Dermis blood vessel endothelial cell (primary cell): ENCODE data around the gene SLC29A4. TPM values are rescaled to one million over a fixed set of nuclear protein-coding genes. Genes with fewer than 3 reads are reported as not detected.
"Not testable (repeated sequence)": the region's sequence is repeated elsewhere in the genome, so short reads cannot be mapped to it uniquely, and the experiment has no call there.

Experiments
- DNase-seq: peaks from one replicate; pipeline ENCODE4 v3.0.0; 2010
- total RNA-seq: library from RNA; depleted of rRNA; stranded (reverse); fragments of >200 nt; gene quantifications from 2 replicates; pipeline ENCODE4 v1.2.3, GENCODE V29; 2014

The SLC29A4 gene
- total RNA-seq = 1.0 and 2.7 TPM in 2 replicates

DNA sequence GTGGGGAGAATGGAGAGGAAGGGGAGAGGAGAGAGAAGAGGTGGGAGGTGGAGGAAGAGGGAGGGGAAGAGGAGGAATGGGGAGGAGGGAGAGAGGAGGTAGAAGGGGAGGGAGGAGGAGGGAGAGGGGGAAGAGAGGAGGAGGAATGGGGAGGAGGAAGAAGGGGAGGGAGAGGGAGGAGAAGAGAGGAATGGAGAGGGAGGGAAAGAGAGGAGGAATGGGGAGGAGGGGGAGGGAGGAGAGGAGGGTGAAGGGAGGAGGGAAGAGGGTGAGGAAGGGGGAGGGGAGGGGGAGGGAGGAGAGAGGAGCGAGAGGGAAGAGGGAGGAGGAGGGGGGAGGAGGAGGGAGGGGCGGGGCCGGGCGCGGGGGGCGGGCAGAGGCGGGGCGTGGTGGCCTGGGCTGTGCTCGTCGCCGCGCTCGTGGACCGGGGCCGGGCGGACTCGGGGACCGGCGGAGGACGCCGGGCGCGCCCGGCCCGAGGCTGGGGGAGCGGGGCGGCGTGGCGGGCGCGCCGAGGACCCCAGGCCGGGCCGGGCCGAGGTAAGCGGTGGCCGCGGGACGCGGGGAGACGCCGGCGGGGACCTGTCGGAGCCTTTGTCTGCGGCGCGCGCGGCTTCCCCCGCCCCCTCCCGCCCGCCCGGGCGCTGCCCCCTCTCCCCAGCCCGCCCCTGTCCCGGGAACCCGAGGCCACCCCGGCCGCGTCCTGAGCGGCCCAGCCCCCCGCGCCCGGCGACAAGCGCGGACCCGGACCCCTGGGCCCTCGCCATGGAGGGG is at the start of gene SLC29A4:
SLC29A4 (plus strand) TSS at position 401 of the 774 bp plus-strand sequence. CDS start 4,874 bp downstream, outside the sequence.
- DNase-seq = peak; percentile 19

GRCh38 chr7:5234852-5235831 is 47.6 kb upstream of the SLC29A4 start:
- DNase-seq = no peak

DNA sequence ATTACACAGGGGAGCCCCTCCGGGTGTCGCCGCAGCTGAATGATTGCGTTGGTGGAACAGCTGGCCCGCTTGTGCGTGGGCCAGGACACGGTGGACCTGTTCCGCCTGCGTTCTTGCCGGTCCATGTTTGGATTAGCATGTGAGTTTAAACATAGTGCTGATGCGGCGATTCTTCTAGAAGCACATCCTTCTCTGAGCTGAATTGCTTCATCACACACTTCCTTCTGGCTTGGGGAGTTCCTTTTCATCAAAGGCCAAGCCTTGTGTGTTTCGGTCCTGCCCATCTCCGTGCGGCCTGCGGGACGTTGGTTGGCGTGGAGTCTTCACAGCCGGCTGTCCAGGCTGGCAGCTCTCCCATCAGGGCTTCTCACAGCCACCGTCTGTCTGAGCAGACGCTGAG is 45.5 kb upstream of the SLC29A4 start:
- DNase-seq = no peak

- DNase-seq = no peak
Measured at GRCh38 chr7:5238500-5238899, 44.2 kb upstream of the SLC29A4 start.

GRCh38 chr7:5243261-5243660 is 39.5 kb upstream of the SLC29A4 start:
- DNase-seq = no peak

GRCh38 chr7:5248201-5248885 is 34.4 kb upstream of the SLC29A4 start:
- no peak for DNase-seq

DNA sequence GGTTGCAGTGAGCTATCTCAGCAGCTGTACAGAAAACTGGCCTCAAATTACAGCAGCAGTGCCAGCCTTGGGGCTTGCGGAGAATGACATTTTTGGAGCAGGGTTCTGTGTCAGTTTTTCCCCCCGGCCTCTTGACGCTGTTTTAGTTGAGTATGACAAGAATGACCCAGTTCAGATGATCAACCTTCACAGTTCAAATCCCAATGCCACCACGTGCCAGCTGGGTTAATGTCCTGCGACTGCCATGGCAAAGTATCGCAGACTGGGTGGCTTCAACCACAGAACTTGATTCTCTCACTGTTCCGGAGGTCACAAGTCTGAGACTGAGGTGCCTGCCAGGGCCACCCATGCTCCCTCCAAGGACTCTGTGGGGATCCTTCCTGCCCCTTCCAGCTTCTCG is 32.0 kb upstream of the SLC29A4 start:
- not testable (repeated sequence) for DNase-seq

DNA sequence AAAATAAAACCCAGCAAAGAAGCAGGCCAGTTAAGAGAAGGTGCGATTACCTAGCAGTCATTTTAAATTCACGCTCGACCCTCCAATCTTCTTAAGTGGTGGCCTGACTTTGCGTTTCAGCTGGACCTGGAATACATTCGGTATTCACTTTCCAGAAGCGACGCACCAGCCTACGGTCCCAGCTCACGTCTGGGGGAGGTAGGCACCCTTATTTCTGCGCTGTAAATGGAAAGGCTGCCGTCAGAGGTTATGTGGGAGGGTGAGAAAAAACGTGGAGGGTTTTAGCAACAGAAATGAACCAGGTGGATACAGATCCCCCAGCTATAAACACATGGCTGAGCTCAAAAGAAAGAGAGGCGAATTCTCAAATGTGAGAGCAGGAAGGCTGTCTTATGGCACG is 29.2 kb upstream of the SLC29A4 start:
- DNase-seq = not testable (repeated sequence)

- DNase-seq = not testable (repeated sequence)
Measured at GRCh38 chr7:5254371-5254770, 28.4 kb upstream of the SLC29A4 start.

DNA sequence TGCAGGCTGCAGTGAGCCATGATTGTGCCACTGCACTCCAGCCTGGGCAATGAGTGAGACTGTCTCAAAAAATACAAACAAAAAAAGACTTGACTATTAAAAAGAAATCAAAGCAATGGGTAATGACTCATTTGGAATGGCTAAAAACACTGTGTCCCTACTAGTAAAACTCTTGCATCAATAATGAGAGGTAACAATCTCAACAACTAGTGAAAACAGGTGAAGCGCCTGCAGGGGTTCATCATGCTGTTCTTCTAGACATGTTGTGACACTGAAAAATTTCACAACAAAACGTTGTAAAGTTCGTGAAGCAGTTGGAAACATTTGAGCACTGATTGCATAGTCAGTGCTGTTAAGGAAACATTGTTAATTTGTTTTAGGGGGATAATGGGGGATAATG is 26.9 kb upstream of the SLC29A4 start:
- no peak for DNase-seq

DNA sequence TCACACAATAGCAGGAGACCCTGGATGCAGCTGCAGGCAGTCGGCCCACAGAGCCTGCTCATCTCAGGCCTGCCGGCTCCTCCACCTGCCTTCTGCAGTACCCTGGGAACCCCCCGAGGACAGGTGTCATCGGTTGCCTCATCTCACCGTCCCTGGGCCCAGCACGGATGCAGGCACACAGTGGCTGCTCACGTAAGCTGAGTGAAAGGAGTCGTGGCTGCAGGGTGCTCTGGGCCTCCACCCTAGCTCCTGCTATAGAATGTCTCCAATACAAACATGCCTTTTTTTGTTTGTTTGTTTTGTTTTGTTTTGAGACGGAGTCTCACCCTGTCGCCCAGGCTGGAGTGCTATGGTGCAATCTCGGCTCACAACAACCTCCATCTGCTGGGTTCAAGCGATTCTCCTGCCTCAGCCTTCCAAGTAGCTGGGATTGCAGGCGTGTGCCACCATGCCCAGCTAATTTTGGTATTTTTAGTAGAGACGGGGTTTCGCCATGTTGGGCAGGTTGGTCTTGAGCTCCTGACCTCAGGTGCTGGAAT is 22.1 kb upstream of the SLC29A4 start:
- DNase-seq = not testable (repeated sequence)

- DNase-seq = not testable (repeated sequence)
Measured at GRCh38 chr7:5263066-5263465, 19.7 kb upstream of the SLC29A4 start.

GRCh38 chr7:5265320-5266190 is 17.2 kb upstream of the SLC29A4 start:
- DNase-seq = no peak

DNA sequence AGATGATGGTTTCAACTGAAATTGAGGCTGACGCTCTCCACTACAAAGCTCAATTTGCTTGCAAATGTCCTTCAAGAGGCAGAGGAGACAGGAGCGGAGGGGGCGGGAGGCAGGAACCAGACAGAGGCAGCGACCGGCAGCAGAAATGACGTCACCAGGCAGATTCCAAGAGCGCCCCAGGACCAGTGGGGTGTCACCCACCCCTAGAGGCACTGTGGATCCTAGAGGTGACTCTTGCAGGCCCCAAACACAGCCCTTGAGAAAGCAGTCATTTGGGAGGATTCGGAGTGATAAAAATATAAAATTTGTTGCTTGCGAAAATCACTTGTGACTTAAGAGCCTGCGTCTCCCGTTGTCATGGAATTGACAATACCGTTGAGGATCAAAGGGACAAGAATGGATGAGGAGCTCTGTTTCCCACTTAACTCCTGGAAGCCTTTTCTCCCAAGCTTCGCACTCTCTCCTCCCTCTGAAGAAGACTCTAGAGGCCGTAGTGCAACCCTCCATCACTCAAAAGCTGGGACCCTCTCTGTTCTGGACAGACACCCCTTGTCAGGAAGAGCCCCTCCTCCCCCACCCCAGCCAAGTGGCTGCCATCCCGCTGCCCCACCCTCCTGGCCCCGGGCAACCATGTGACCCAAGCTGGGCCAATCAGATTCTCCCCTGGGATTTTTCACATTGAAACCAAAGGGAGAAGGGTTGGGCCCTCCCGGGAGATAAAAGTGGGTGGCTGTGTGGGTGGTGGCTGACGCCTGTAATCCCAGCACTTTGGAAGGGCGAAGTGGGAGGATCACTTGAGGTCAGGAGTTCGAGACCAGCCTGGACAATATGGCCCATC is 16.3 kb upstream of the SLC29A4 start:
- DNase-seq = no peak

DNA sequence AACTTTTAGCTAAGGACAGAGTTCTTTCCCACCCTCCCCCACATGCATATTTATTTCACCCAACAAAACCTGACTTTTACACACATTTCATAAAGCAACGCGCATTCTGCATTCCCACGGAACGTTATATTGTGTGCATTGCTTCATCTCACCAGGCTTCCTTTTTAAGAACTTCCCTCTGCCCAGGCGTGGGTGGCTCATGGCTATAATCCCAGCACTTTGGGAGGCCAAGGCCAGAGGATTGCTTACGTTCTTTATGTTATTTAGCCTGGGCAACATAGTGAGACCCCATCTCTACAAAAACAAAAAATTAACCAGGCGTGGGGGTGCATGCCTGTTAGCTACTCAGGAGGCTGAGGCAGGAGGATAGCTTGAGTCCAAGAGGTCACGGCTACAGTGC is 14.9 kb upstream of the SLC29A4 start:
- DNase-seq = not testable (repeated sequence)

DNA sequence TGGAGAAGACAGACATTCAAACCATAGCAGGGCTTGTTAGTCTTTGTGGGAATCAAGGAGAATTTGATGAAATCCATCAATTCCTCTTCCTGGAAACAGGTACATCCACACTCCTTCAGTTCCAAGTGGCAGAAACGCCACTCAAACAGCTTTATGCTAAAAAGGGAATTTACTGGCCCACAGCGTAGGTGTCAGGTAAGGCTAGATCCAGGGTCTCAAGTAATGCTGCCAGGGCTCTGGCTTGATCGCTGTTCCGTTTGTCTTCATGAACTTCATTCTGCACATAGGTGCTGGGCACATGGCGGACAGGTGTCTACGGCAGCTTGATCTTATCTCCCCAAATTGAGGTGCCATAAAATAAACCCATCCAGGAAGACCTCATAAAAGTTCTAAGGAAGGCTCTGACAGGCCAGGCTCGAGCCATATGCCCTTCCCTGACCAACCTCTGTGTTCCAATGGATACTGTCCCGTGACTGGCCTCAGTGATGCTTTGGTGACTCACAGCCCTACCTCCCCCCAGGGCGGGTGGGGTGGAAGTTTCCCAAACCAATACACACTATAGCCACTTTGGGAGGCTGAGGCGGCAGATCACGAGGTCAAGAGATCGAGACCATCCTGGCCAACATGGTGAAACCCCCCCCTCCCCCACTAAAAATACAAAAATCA is 12.6 kb upstream of the SLC29A4 start:
- not testable (repeated sequence) for DNase-seq

GRCh38 chr7:5270788-5271187 is 12.0 kb upstream of the SLC29A4 start:
- no peak for DNase-seq

DNA sequence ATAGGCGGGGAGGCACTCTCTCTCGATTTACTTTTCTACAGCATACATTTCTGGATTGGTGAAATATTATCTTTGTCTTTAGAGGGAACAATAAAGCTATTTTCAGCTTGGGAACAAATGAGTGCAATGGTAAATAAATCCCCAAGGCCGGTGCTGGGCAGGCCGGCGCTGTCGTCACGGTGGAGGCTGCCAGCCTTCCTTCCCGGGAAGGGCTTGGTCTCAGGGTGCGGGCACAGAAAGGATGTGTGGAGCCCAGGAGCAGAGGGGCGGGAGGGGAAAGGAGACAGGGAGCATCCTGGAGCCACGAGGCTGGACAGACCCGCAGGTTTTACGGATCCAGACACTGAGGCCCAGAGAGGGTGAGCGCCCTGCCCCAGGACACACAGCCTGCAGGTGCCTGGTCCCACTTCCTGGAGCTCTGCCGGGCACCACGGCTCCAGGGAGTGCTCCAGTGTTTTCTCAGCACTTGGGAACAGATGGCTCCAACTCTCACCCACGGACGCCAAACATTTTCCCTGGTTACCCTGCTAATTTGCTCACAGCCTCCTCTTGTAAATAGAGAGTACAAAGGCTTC is 8.8 kb upstream of the SLC29A4 start:
- DNase-seq = not testable (repeated sequence)

DNA sequence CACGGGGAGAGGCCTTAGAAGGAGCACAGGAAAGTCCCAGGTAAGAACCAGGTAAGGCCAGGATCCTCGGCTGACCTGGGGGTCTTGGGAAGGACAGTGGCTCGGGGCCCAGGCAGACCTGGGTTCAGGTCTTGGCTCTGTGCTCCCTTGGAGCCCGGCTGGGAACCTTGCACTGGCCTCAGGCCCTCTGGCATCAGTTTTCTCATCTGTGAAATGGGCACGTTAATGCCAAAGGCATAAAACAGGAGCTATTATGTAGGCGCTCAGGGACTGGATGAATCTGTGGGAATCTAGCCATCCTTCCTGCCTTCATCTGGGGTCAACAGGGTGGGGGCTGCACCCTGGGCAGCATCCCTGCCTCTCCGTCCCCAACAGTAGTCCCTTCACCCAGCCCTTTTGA is 8.3 kb upstream of the SLC29A4 start:
- DNase-seq = no peak
